CD4-positive, alpha-beta T cell treated with Interleukin-1 beta for 1 hour (primary cell): ENCODE results near the gene CSH2.
"Not testable (repeated sequence)": the region's sequence is repeated elsewhere in the genome, so short reads cannot be mapped to it uniquely, and the experiment has no call there.

Source experiments
- DNase-seq, 2 donors: peaks; one replicate each; pipeline ENCODE4 v3.0.0-alpha.2; 2020 to 2022

The CSH2 gene

DNA sequence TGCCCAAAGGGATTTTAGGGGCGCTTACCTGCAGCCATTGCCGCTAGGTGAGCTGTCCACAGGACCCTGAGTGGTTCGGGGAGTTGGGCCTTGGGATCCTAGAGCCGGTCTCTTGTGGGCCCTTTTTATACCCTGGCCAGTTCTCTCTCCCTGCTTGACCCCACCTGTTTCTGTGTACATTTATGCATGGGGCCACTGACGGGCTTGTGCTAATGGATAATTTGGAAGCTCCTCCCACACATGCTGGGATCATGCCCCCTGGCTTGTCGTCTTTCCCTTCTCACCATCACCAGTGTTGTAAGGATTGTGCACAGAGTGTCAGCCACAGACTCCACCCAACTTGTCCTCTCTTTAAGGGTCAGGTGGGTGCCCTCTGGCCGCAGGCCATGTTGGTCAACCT, at the start of gene CSH2:
CSH2 (minus strand) TSS at position 101 of the 400 bp plus-strand sequence; CDS start at position 38, 63 bp downstream.
- not testable (repeated sequence) for DNase-seq

DNA sequence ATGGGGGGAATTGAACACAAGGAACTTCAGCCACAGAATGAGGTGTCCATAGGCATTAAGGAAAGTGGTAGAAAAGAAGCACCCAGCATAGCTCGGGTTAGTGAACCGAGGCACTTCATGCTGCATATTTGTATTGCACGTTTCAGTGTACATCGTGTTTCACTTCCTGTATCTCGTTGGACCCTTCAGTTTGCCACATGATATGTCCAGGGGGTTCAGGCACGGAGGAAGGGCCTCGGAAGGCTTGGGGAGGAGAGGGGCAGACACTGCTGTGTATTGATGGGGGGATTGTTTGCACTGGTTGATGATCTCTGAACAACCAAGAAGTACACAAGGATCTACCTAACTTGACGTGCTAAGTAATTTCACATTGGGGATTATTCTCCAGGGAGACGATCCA, 48.9 kb upstream of the CSH2 start:
- DNase-seq: peak in 1 of 2 donors; percentile 24

DNA sequence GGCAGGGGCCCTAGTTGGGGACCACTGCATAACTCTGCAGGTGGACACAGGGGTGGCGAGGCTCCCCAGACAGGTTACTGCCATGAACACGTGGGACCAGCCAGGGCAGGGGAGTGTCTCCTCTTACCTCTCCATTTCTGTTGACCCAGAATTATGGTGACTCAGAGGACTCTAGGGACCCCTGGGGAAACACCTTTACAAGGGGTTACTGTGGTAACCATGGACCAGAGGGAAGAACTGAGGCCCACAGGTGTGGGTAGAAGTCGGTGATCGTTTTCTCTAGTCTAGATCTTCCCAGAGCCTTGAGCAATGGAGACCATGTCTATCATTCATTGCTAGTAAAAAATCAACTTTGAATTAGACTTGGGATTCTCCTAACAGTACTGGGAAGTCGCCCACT, 47.3 kb upstream of the CSH2 start:
- DNase-seq: peak in 1 of 2 donors; percentile 40

DNA sequence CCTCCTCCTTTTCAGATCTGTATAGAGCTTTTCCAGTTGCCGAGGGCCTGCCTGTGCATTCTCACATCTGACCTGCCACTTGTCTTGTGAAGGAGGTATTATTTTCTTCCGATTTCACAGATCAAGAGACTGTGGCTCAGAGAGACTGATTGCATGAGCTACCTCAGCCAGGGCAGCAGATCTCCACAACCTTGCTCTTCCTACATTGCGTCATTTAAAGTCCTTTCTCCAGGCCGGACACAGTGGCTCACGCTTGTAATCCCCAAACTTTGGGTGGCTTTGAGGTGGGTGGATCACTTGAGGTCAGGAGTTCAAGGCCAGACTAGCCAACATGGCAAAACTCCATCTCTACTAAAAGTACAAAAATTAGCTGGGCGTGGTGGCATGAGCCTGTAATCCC, 46.6 kb upstream of the CSH2 start:
- not testable (repeated sequence) for DNase-seq

DNA sequence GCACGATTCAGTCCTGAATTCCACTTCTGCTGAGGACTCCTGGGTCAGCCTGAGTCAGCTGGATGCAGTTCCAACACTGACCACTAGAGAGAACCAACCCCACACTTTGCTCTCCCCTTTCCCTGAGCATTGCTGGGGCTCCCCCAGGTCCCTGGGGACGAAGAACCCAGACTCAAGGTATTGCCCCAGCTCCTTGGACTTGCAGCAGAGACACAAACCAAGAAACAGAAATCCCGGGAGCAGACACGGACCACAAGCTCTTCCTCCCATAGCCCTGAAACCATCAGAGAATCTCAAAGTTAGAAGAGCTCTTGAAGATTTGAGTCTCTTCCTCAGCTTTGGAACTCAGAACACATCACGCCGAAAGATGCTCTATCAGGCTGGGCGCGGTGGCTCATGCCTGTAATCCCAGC, 45.8 kb upstream of the CSH2 start:
- peak; percentile 82 for DNase-seq

DNA sequence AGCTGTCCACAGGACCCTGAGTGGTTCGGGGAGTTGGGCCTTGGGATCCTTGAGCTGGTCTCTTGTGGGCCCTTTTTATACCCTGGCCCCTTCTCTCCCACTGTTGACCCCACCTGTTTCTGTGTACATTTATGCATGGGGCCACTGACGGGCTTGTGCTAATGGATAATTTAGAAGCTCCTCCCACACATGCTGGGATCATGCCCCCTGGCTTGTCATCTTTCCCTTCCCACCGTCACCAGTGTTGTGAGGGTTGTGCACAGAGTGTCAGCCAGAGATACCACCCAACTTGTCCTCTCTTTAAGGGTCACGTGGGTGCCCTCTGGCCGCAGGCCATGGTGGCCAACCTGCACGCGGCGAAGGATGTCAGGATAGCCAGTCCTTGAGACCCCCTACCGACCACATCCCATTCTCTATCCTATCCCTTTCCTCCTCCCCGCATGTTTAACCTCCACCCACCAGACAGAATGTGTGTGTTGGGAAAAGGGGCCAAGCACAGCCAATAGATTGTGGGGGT, 45.4 kb upstream of the CSH2 start, which contains the start of gene GH1:
GH1 (minus strand) TSS at position 51 of the 517 bp plus-strand sequence. CDS start 63 bp downstream, outside the sequence.
- DNase-seq: not testable (repeated sequence)

DNA sequence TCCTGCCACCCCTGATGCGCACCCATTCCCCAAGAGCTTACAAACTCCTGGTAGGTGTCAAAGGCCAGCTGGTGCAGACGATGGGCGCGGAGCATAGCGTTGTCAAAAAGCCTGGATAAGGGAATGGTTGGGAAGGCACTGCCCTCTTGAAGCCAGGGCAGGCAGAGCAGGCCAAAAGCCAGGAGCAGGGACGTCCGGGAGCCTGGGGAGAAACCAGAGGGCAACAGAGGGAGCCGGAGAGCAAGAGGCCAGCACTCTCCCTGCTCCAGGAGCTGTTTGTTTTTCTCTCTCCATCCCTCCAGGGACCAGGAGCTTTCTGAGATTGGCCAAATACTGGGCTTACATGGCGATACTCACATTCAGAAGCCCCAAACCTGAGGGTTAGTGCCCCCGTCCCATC, 44.8 kb upstream of the CSH2 start:
- DNase-seq: no peak

DNA sequence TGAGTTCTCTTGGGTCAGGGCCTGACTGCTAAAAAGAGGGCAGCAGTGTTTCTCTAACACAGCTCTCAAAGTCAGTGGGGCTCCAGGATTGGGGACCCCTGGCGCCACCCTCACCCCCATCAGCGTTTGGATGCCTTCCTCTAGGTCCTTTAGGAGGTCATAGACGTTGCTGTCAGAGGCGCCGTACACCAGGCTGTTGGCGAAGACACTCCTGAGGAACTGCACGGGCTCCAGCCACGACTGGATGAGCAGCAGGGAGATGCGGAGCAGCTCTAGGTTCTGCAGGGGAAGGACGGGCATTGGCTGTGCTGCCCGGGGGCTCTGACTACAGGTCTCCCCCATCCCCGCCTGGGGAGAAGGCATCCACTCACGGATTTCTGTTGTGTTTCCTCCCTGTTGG, 44.2 kb upstream of the CSH2 start:
- DNase-seq: no peak

DNA sequence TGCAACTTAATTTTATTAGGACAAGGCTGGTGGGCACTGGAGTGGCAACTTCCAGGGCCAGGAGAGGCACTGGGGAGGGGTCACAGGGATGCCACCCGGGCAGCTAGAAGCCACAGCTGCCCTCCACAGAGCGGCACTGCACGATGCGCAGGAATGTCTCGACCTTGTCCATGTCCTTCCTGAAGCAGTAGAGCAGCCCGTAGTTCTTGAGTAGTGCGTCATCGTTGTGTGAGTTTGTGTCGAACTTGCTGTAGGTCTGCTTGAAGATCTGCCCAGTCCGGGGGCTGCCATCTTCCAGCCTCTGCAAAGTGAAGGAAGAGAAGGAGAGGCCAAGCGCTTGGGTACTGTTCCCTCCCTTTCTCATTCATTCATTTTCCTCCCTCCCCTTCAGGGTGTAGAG, 43.7 kb upstream of the CSH2 start:
- not testable (repeated sequence) for DNase-seq

DNA sequence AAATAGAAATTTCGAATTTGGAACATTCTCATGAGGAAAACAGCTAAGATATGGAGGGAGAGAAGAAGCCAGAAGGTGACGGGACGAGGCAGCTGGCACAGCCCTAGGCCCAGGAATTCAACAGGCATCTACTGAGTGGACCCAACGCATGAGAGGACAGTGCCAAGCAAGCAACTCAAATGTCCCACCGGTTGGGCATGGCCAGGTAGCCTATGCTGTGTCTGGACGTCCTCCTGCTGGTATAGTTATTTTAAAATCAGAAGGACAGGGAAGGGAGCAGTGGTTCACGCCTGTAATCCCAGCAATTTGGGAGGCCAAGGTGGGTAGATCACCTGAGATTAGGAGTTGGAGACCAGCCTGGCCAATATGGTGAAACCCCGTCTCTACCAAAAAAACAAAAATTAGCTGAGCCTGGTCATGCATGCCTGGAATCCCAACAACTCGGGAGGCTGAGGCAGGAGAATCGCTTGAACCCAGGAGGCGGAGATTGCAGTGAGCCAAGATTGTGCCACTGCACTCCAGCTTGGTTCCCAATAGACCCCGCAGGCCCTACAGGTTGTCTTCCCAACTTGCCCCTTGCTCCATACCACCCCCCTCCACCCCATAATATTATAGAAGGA, 43.2 kb upstream of the CSH2 start:
- DNase-seq: no peak

DNA sequence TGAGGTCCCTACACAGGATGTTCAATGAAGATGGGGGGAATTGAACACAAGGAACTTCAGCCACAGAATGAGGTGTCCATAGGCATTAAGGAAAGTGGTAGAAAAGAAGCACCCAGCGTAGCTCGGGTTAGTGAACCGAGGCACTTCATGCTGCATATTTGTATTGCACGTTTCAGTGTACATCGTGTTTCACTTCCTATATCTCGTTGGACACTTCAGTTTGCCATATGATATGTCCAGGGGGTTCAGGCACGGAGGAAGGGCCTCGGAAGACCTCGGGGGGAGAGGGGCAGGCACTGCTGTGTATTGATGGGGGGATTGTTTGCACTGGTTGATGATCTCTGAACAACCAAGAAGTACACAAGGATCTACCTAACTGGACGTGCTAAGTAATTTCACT, 42.3 kb upstream of the CSH2 start:
- not testable (repeated sequence) for DNase-seq

DNA sequence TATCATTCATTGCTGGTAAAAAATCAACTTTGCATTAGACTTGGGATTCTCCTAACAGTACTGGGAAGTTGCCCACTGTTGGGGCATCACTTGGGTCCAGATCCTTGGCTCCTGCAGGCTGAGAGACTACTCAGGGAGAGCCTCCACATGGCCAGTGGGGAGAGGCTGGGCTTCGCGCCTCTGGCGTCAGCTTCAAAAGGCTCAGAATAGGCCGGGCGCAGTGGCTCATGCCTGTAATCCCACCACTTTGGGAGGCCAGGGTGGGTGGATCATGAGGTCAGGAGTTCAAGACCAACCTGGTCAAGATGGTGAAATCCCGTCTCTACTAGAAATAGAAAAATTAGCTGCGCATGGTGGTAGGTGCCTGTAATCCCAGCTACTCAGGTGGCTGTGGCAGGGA, 41.0 kb upstream of the CSH2 start:
- DNase-seq: no peak

DNA sequence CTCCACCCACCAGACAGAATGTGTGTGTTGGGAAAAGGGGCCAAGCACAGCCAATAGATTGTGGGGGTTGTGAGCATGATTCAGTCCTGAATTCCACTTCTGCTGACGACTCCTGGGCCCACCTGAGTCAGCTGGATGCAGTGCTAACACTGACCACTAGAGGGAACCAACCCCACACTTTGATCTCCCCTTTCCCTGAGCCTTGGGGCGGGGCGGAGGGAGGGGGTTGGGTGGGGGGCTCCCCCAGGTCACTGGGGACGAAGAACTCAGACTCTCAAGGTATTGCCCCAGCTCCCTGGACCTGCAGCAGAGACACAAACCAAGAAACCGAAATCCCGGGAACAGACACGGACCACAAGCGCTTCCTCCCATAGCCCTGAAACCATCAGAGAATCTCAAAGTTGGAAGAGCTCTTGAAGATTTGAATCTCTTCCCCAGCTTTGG, 38.2 kb upstream of the CSH2 start:
- DNase-seq: peak; percentile 50 to 65

DNA sequence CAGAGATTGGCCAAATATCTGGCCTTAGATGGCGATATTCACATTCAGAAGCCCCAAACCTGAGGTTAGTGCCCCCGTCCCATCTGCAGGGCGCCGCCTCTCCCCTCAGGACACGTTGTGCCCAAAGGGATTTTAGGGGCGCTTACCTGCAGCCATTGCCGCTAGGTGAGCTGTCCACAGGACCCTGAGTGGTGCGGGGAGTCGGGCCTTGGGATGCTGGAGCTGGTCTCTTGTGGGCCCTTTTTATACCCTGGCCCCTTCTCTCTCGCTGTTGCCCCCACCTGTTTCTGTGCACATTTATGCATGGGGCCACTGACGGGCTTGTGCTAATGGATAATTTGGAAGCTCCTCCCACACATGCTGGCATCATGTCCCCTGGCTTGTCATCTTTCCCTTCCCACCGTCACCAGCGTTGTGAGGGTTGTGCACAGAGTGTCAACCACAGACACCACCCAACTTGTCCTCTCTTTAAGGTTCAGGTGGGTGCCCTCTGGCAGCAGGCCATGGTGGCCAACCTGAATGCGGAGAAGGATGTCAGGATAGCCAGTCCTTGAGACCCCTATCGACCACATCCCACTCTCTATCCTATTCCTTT, 37.7 kb upstream of the CSH2 start, which contains the start of gene CSHL1:
CSHL1 (minus strand) TSS at position 218 of the 595 bp plus-strand sequence; CDS start at position 156, 62 bp downstream.
- DNase-seq: no peak

DNA sequence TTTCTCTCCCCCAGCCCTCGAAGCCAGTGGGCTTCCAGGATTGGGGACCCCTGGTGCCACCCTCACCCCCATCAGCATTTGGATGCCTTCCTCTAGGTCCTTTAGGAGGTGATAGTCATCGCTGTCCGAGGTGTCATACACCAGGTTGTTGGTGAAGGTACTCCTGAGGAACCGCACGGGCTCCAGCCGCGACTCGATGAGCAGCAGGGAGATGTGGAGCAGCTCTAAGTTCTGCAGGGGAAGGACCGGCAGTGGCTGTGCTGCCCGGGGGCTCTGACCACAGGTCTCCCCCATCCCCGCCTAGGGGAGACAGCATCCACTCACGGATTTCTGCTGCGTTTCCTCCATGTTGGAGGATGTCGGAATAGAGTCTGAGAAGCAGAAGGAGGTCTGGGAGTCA, 36.6 kb upstream of the CSH2 start:
- no peak for DNase-seq

DNA sequence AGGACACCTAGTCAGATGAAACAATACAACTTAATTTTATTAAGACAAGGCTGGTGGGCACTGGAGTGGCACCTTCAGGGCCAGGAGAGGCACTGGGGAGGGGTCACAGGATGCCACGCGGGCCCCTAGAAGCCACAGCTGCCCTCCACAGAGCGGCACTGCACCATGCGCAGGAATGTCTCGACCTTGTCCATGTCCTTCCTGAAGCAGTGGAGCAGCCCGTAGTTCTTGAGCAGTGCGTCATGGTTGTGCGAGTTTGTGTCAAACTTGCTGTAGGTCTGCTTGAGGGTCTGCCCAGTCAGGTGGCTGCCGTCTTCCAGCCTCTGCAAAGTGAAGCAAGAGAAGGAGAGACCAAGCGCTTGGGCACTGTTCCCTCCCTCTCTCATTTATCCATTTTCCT, 36.1 kb upstream of the CSH2 start:
- not testable (repeated sequence) for DNase-seq

DNA sequence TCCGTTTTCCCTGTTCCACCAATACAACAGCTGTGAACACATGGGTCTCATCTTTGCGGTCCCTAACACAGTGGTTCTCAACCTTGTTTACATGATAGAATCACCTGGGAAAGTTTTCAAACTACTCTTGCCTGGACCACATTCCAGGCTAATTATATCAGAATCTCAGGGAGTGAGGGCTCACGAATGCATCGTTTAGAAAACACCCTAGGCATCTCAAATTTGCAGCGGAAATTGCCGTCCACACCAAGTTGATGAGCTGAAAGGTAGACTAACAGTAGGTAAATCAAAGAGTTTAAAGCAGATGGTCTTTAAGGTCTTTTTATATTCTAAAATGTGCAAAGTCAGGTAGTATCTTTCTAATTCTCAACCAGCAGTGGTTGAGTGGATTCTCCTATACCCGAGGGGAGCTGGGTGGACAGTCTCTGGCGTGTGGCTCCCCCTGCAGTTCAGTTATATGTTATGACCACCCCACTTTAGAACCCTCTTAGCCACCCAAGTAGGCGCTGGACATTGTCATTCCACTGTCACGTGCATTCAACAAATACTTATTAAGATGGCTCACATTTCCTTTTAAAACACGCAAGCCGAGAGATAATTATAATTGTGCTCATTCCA, 33.8 kb upstream of the CSH2 start:
- not testable (repeated sequence) for DNase-seq

DNA sequence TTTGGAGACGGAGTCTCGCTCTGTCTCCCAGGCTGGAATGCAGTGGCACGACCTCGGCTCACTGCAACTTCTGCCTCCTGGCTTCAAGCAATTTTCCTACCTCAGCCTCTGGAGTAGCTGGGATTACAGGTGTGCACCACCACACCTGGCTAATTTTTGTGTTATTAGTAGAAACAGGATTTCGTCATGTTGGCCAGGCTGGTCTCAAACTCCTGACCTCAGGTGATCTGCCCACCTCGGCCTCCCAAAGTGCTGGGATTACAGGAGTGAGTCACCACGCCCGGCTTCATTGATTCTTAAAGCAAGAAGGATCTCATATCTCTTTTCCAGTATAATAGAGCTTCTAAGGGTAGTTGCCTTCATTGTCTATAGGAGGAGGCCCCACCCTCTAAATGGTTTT, 31.3 kb upstream of the CSH2 start:
- not testable (repeated sequence) for DNase-seq

DNA sequence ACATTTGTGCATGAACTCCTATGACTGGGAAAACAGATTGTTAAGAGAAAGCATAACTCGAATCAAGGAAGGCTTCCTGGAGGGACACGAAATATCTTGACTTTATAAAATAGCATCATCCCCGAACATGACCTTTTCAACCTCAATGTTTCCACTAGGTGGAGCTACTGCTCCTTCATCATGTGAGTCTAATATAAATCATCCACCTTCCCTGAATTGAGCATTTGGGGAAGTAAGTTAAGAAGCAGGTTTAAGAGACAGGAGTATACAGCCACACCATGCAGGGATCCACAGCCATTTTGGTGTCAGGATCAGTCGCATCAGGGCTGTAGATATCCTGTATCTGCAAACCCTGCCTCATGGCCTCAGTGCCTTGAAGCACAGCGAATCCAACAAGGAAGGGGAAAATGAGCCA, 30.3 kb upstream of the CSH2 start:
- peak; percentile 19 to 62 for DNase-seq

DNA sequence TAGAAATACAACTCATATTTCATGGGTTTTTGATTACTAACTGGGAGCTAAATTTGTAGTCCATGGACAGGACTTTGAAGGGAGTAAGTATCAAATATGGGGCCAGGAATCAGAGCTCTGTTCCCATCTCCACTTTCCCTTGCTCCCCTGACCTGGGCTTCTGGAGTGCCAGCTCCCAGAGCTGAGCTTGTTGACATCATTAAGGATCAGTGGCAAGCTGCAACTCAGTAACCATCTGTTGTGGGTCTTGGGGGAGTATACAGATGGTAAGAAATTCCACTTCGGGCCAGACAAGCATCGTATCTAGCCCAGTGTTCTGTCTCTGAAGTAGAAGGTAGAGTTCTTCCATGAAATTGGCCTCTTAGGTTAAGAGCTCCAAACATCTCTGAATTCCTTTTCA, 28.5 kb upstream of the CSH2 start:
- DNase-seq: not testable (repeated sequence)

DNA sequence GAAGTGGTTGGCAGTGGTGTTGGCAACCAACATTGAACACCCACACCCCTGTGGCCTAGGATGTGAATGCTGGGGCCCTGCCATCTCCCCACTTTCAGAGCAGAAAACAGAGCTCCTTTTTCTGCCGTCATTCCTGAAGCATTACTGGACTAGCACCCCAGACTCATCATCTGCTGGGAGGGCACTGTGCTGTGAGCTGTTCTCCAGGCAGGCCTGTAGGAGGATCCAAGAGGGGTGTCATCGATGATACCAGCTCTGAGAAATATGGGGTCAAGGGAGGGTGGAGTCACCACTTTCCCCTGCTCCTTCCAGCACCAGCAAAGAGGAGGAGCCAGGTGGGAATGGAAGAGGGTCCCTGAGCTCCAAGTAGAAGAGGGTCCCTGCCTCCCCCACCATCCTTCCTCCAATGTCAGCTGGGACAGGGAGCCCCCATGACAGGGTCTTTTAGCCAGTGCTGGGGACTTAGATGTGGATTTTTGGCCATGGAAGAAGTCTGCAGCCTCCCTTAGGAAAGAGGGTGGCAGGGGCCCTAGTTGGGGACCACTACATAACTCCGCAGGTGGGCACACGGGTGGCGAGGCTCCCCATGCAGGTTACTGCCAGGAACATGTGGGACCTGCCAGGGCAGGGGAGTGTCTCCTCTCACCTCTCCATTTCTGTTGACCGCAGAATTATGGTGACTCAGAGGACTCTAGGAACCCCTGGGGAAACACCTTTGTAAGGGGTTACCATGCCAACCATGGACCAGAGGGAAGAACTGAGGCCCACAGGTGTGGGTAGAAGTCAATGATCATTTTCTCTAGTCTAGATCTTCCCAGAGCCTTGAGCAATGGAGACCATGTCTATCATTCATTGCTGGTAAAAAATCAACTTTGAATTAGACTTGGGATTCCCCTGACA, 25.7 kb upstream of the CSH2 start:
- DNase-seq: peak in 1 of 2 donors; percentile 33

DNA sequence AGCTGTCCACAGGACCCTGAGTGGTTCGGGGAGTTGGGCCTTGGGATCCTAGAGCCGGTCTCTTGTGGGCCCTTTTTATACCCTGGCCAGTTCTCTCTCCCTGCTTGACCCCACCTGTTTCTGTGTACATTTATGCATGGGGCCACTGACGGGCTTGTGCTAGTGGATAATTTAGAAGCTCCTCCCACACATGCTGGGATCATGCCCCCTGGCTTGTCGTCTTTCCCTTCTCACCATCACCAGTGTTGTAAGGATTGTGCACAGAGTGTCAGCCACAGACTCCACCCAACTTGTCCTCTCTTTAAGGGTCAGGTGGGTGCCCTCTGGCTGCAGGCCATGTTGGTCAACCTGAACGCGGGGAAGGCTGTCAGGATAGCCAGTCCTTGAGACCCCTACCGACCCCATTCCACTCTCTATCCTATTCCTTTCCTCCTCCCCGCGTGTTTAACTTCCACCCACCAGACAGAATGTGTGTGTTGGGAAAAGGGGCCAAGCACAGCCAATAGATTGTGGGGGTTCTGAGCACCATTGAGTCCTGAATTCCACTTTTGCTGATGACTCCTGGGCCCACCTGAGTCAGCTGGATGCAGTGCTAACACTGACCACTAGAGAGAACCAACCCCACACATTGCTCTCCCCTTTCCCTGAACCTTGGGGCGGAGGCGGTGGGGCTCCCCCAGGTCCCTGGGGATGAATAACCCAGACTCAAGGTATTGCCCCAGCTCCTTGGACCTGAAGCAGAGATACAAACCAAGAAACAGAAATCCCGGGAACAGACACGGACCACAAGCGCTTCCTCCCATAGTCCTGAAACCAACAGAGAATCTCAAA, 23.3 kb upstream of the CSH2 start, which contains the start of gene CSH1:
CSH1 (minus strand) TSS at position 51 of the 831 bp plus-strand sequence. CDS start 63 bp downstream, outside the sequence.
- DNase-seq: not testable (repeated sequence)
